ENCODE measurements around the gene LZTS3.
"Not testable (repeated sequence)": the region's sequence is repeated elsewhere in the genome, so short reads cannot be mapped to it uniquely, and the experiment has no call there.

The LZTS3 gene

GRCh38 chr20:3161316-3162079 is 11.9 kb downstream of the LZTS3 start:
- DNase-seq (ENCODE audit: low read depth in 1 of 2, low spot score in 1 of 2) = no peak
- no peak for TF ChIP-seq JUND (IDR thresholded peaks at IDR 0.05; ENCODE audit: low read depth)
- in situ Hi-C loops (cut with HindIII; ENCODE audit: low pct_unique_long_range_greater_than_20kb, low sequenced_read_pairs) = no loop called here

GRCh38 chr20:3160418-3160817 is 12.9 kb downstream of the LZTS3 start:
- no peak for TF ChIP-seq JUND (IDR thresholded peaks at IDR 0.05; ENCODE audit: low read depth)
- in situ Hi-C loops (cut with HindIII; ENCODE audit: low pct_unique_long_range_greater_than_20kb, low sequenced_read_pairs) = no loop called here
- no peak for DNase-seq (ENCODE audit: low read depth in 1 of 2, low spot score in 1 of 2)

GRCh38 chr20:3158968-3159431 is 14.3 kb downstream of the LZTS3 start:
- DNase-seq (ENCODE audit: low read depth in 1 of 2, low spot score in 1 of 2) = no peak
- in situ Hi-C loops (cut with HindIII; ENCODE audit: low pct_unique_long_range_greater_than_20kb, low sequenced_read_pairs) = no loop called here
- no peak for TF ChIP-seq JUND (IDR thresholded peaks at IDR 0.05; ENCODE audit: low read depth)

- no peak for TF ChIP-seq JUND (IDR thresholded peaks at IDR 0.05; ENCODE audit: low read depth)
- no peak for DNase-seq (ENCODE audit: low read depth in 1 of 2, low spot score in 1 of 2)
- in situ Hi-C loops (cut with HindIII; ENCODE audit: low pct_unique_long_range_greater_than_20kb, low sequenced_read_pairs) = no loop called here
Measured at GRCh38 chr20:3157817-3158216, 15.5 kb downstream of the LZTS3 start.

- DNase-seq (ENCODE audit: low read depth in 1 of 2, low spot score in 1 of 2) = peak in 1 of 2 experiments; percentile 57
- in situ Hi-C loops (cut with HindIII; ENCODE audit: low pct_unique_long_range_greater_than_20kb, low sequenced_read_pairs) = no loop called here
- no peak for TF ChIP-seq JUND (IDR thresholded peaks at IDR 0.05; ENCODE audit: low read depth)
Measured at GRCh38 chr20:3156811-3157619, 16.3 kb downstream of the LZTS3 start.

- in situ Hi-C loops (cut with HindIII; ENCODE audit: low pct_unique_long_range_greater_than_20kb, low sequenced_read_pairs); DNase-seq (ENCODE audit: low read depth in 1 of 2, low spot score in 1 of 2): not testable (repeated sequence)
Measured at GRCh38 chr20:3152057-3152644, 21.2 kb downstream of the LZTS3 start.

- in situ Hi-C loops (cut with HindIII; ENCODE audit: low pct_unique_long_range_greater_than_20kb, low sequenced_read_pairs) = no loop called here
- TF ChIP-seq JUND (IDR thresholded peaks at IDR 0.05; ENCODE audit: low read depth) = no peak
- DNase-seq (ENCODE audit: low read depth in 1 of 2, low spot score in 1 of 2) = no peak
Measured at GRCh38 chr20:3150908-3151307, 22.4 kb downstream of the LZTS3 start.

GRCh38 chr20:3146732-3147341 is 26.5 kb downstream of the LZTS3 start:
- TF ChIP-seq JUND (IDR thresholded peaks at IDR 0.05; ENCODE audit: low read depth) = no peak
- no peak for DNase-seq (ENCODE audit: low read depth in 1 of 2, low spot score in 1 of 2)
- in situ Hi-C loops (cut with HindIII; ENCODE audit: low pct_unique_long_range_greater_than_20kb, low sequenced_read_pairs) = no loop called here

- in situ Hi-C loops (cut with HindIII; ENCODE audit: low pct_unique_long_range_greater_than_20kb, low sequenced_read_pairs) = no loop called here
- no peak for TF ChIP-seq JUND (IDR thresholded peaks at IDR 0.05; ENCODE audit: low read depth)
- no peak for DNase-seq (ENCODE audit: low read depth in 1 of 2, low spot score in 1 of 2)
Measured at GRCh38 chr20:3141757-3142156, 31.6 kb downstream of the LZTS3 start.

- in situ Hi-C loops (cut with HindIII; ENCODE audit: low pct_unique_long_range_greater_than_20kb, low sequenced_read_pairs) = no loop called here
Measured at GRCh38 chr20:3137492-3137891, 35.9 kb downstream of the LZTS3 start.

GRCh38 chr20:3135507-3136070 is 37.8 kb downstream of the LZTS3 start:
- in situ Hi-C loops (cut with HindIII; ENCODE audit: low pct_unique_long_range_greater_than_20kb, low sequenced_read_pairs) = no loop called here
- no peak for DNase-seq (ENCODE audit: low read depth in 1 of 2, low spot score in 1 of 2)
- TF ChIP-seq JUND (IDR thresholded peaks at IDR 0.05; ENCODE audit: low read depth) = no peak

More at GRCh38 chr20:3137492-3137891, 35.9 kb downstream of the LZTS3 start:
- DNase-seq (ENCODE audit: low read depth in 1 of 2, low spot score in 1 of 2) = no peak
- no peak for TF ChIP-seq JUND (IDR thresholded peaks at IDR 0.05; ENCODE audit: low read depth)

GRCh38 chr20:3134151-3134550 is 39.2 kb downstream of the LZTS3 start:
- no peak for DNase-seq (ENCODE audit: low read depth in 1 of 2, low spot score in 1 of 2)
- TF ChIP-seq JUND (IDR thresholded peaks at IDR 0.05; ENCODE audit: low read depth) = no peak
- in situ Hi-C loops (cut with HindIII; ENCODE audit: low pct_unique_long_range_greater_than_20kb, low sequenced_read_pairs) = no loop called here

Measured in T47D (cell line).